Caki2 (cell line): ENCODE measurements around the gene SMIM36. TPM values are rescaled to one million over a fixed set of nuclear protein-coding genes. Genes with fewer than 3 reads are reported as not detected.
"Not testable (repeated sequence)": the region's sequence is repeated elsewhere in the genome, so short reads cannot be mapped to it uniquely, and the experiment has no call there.

ENCODE experiments used
- DNase-seq: peaks from one replicate; pipeline ENCODE4 v3.0.0-alpha.2; 2015; ENCODE audit warnings: low read depth
- in situ Hi-C: cut with HindIII; loops from 2 replicates; pipeline ENCODE4 v1.10.0; 2016; ENCODE audit warnings: low sequenced_read_pairs, low pct_unique_long_range_greater_than_20kb, mixed read lengths
- total RNA-seq: library from RNA; depleted of rRNA; stranded (reverse); fragments of >200 nt; shearing (Covaris generic); gene quantifications from 2 replicates; pipeline ENCODE4 v1.2.3, GENCODE V29; 2014; ENCODE audit warnings: low replicate concordance

Gene SMIM36
- total RNA-seq, 1 experiment from 2014 or later = not detected

DNA sequence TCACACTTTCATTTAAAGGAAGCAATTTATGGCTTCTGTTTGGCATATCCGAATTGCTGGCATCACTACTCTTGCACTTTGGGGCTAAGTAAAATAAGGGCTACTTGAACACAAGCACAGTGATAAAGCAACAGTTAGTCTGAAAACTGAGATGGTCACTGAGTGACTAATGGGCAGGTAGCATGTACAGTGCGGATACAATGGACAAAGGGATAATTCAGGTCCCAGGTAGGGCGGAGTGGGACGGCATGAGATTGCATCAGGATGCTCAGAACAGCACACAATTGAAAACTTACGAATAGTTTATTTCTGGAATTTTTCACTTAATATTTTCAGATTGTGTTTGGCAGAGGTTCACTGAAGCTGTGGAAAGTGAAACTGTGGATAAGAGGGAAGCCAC, 9.2 kb upstream of the SMIM36 start:
- no peak for DNase-seq
- in situ Hi-C loops = no loop called here

- in situ Hi-C loops = no loop called here
- DNase-seq = no peak
Measured at GRCh38 chr17:55518510-55518909, 7.3 kb upstream of the SMIM36 start.

DNA sequence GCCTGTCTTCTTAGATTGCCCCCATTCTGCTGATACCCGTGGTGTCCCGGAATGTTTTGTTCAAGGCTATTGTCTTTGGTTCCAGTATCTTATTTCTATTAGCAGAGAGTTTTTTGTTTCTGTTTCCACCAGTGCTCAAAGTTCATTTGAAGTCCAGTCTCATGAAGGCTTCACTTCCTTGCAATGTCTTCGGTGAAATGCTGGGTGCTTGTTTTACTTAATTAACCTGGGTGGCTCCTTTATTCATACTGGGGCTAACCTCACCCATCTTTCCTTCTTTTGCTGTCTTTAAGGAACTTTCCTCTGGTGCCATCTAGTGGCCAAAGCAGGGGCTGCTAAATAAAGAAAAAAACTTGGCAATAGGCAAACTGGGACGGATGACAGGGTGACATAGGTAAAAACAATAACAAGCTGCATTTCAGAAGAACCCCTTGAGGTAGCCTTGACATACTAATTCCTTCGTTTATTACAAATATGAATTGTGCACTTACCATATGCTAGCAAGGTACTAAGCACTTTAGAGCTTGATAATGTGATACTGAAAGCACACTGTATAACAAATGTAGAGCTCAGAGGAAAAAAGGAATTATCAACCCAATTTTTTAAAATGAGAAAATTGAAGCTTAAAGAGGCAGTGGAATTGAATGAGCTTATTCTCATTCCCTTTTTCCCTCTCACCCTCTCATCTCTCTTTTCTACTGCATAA, 2.8 kb upstream of the SMIM36 start:
- in situ Hi-C loops = no loop called here
- peak; percentile 72 for DNase-seq

- in situ Hi-C loops, DNase-seq: not testable (repeated sequence)
Measured at GRCh38 chr17:55507669-55508068, 3.6 kb downstream of the SMIM36 start.

DNA sequence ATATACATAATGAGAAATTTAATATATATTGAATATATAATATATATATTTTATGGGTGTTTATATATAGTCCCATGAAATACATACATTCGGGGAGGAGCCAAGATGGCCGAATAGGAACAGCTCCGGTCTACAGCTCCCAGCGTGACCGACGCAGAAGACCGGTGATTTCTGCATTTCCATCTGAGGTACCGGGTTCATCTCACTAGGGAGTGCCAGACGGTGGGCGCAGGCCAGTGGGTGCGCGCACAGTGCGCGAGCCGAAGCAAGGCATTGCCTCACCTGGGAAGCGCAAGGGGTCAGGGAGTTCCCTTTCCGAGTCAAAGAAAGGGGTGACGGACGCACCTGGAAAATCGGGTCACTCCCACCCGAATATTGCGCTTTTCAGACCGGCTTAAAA, 9.6 kb downstream of the SMIM36 start:
- DNase-seq, in situ Hi-C loops: not testable (repeated sequence)

DNA sequence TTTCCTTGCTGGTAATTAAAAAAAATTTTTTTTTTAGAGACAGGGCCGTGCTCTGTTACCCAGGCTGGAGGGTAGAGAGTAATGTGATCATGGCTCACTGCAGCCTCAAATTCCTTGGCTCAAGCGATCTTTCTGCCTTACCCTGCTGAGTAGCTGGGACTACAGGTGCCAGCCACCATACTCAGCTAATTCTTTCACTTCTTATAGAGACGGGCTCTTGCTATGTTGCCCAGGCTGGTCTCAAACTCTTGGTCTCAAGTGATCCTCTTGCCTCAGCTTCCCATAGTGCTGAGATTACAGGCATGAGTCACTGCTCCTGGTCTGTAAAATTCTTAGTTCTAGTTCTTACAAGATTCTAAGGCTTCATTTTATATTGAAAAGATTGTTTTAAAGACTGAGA, 11.1 kb downstream of the SMIM36 start:
- no peak for DNase-seq
- in situ Hi-C loops = no loop called here

- peak; percentile 29 for DNase-seq
- in situ Hi-C loops = no loop called here
Measured at GRCh38 chr17:55496094-55496881, 15.0 kb downstream of the SMIM36 start.

GRCh38 chr17:55495239-55495638, 16.0 kb downstream of the SMIM36 start:
- in situ Hi-C loops = no loop called here
- peak; percentile 68 for DNase-seq

- no peak for DNase-seq
- in situ Hi-C loops = no loop called here
Measured at GRCh38 chr17:55492781-55493341, 18.4 kb downstream of the SMIM36 start.

- in situ Hi-C loops = no loop called here
- DNase-seq = no peak
Measured at GRCh38 chr17:55490376-55490775, 20.9 kb downstream of the SMIM36 start.

DNA sequence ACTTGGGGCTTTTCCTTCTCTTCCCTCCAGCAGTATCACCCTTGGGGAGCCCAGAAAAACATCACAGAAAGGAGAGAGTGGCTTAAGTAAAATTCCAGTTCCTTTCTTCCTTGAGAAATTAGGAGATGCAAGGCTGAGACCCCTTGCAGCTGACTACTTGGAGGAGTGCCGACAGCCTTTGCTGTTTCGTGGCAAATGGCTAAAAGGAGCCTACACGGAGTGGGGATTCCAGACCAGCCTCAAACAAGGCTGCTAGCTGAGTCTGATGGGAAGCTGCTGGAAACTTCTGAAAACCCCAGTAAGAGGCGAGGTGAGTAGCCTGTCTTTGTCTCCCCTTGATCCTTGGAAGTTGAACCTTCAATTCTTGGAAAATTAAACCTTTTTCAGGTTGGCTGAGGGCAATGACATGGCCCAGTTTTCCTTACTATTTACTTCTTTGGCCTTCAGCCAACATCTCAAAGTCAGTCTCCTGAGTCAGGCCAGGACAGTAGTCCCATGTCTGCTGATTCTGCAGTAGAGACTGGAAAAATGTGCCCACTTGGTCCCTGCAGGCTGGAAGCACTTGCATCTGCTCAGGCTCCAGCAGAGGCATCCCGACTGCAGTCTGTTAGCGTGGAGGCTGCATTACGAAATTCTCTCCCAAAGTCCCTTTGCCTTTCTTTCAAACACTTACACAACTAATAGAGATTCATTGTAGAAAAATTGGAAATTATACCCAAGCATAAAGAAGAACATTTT, 23.4 kb downstream of the SMIM36 start:
- in situ Hi-C loops = no loop called here
- DNase-seq = no peak

DNA sequence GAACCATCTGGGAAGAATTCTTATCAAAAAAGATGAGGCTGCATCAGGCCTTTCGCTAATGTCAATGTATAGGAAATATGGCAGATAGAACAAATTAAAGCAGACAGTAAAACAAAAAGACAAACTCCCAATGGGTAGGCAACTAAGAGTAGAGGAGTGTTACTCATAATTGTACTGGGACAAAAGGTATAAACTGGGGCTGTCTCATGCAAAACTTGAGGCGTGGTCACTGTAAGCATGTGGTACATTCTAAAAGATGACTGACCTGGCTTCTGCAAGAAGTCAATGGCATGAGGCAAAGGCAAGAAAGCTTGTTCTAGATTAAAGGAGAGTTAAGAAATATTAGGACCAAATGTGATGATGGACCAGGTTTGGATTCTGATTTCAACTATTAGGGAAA, 26.7 kb downstream of the SMIM36 start:
- no peak for DNase-seq
- in situ Hi-C loops = no loop called here

DNA sequence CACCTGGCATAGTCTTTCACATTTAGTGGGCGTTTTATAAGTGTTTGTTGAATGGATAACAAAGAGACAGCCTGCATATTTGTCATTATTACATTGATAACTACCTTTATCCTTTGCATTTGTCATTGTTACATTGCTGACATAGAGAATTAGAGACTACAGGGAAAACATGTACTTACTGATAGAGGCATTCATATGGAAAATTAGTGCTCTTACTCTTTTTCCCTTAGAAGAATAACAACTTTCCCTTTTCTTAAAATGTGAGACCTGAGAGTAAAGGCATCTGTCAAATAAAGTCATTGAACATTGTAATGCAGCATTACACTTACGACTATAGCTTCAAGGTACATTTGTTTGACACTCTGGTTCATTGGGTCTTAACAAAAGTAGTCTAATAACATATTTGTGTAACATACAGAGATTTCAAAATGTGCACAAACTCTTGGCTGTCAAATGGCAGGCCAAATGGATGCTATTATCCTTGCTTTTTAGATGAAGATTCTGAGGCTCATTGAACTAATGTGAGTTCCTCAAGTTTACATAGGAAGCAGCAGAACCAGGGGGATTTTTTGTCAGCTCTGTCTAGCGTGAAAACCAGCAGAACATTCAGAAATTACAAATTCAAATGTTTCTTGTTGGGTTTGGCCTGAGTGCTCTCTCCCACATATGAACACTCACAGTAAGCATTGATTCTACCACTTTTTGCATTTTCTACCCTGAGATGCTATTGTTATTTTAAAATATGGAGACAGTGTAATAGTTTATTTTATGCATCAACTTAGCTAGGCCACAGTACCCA, 28.5 kb downstream of the SMIM36 start:
- in situ Hi-C loops = no loop called here
- no peak for DNase-seq

GRCh38 chr17:55480631-55481315, 30.5 kb downstream of the SMIM36 start:
- in situ Hi-C loops = no loop called here
- no peak for DNase-seq

DNA sequence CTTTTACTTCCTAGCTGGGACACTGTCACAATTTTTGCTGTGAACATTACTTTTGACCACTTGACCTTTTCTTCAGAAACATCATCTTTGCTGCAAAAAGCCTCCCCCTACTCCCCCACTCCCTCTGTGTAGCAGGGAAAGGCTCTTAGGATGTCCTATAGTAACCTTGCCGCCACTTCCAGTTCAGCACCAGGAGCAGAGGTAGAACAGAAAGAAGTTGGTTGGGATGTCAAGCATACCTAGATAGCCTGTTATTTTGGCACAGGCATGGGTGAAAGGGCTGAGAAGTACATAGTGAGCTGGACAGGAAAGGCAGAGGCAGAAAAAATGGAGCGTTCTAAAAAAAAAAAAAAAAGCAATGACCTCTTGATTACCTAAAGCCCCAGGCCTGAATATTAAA, 31.3 kb downstream of the SMIM36 start:
- in situ Hi-C loops = no loop called here
- no peak for DNase-seq

- DNase-seq = no peak
- in situ Hi-C loops = no loop called here
Measured at GRCh38 chr17:55478971-55479370, 32.3 kb downstream of the SMIM36 start.

DNA sequence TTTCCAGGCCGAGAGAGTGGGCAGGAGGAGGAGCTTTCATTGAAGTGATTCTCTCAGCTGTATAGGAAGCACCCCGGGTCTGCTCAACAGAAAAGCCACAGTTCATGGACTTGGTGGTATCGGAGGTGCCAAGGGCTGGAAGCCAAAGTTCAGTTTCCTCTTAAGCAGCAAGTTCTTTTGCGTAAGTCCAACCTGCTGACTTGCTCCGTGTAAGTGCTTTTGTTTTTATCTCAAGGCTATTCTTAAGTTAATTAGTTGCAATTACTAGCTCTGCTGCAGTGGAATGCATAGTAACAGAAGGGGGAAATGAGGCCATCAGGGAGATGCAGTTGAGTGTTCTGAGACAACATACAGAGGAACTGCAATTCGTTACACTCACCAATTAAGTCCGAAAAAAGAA, 44.6 kb downstream of the SMIM36 start:
- DNase-seq = no peak
- in situ Hi-C loops = no loop called here

DNA sequence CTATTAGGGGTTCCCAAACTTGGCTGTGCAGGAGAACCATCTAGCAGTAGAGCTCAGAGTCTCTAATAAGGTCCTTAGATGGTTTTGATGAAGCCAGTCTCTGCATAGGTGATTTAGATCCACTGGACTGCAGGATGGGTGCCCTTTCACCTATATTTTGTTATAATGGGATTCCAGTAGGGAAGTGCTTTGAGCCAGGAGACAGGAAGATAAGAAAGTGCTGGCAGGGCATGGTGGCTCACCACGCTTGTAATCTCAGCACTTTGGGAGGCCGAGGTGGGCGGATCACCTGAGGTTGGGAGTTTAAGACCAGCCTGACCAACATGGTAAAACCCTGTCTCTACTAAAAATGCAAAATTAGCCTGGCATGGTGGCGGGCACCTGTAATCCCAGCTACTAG, 45.5 kb downstream of the SMIM36 start:
- in situ Hi-C loops = not testable (repeated sequence)

More for the DNA sequence above, 45.5 kb downstream of the SMIM36 start:
- DNase-seq = not testable (repeated sequence)
